H1 (cell line): ENCODE results near the gene DHRS1. TPM values are rescaled to one million over a fixed set of nuclear protein-coding genes. Genes with fewer than 3 reads are reported as not detected.

ENCODE experiments used
- ASH2L ChIP-seq: fragments of 200-600, 300-600 bp; sonication (generic); IDR thresholded peaks from one replicate; pipeline ENCODE4 v1.7.1; 2017; ENCODE audit warnings: low read length
- BCL11A ChIP-seq, 2 experiments: IDR thresholded peaks; one replicate each; pipeline ENCODE4 v1.6.1; 2011; ENCODE audit warnings: low read depth in 2 of 2, low read length in 2 of 2, mild to moderate bottlenecking in 2 of 2
- CHD7 ChIP-seq: fragments of 300-600 bp; sonication (generic); IDR thresholded peaks from 2 replicates; pipeline ENCODE4 v1.7.1; 2012; ENCODE audit warnings: low read length, moderate library complexity, mild to moderate bottlenecking, inconsistent platforms; ENCODE audit not compliant: insufficient replicate concordance
- KDM1A ChIP-seq: fragments of 200-600, 300-600 bp; sonication (generic); IDR thresholded peaks from 2 replicates; pipeline ENCODE4 v1.7.1; 2016; ENCODE audit warnings: mild to moderate bottlenecking, low read length, borderline replicate concordance
- KDM5A ChIP-seq: fragments of 200-600 bp; IDR thresholded peaks from 2 replicates; pipeline ENCODE4 v1.7.1; 2012; ENCODE audit warnings: mild to moderate bottlenecking, low read length, inconsistent platforms, mixed read lengths
- RAD21 ChIP-seq, 2 experiments: IDR thresholded peaks in 1 of 2; conservative IDR thresholded peaks in 1 of 2; 2 replicates each; pipeline ENCODE4 v1.6.1; 2011; ENCODE audit warnings: low read depth in 2 of 2, low read length in 2 of 2, improper control_type of control experiment in 1 of 2, inconsistent platforms in 1 of 2, mild to moderate bottlenecking in 1 of 2, moderate library complexity in 1 of 2
- SP4 ChIP-seq: IDR thresholded peaks from 2 replicates; pipeline ENCODE4 v1.6.1; 2012; ENCODE audit warnings: low read length, inconsistent platforms
- SRF ChIP-seq: IDR thresholded peaks from 2 replicates; pipeline ENCODE4 v1.6.1; 2011; ENCODE audit warnings: mild to moderate bottlenecking, low read depth, low read length, moderate library complexity
- SUZ12 ChIP-seq: fragments of 200-600 bp; sonication (generic); IDR thresholded peaks from 2 replicates; pipeline ENCODE4 v1.6.1; 2012; ENCODE audit warnings: mild to moderate bottlenecking, inconsistent platforms, low read length, moderate library complexity, mixed read lengths
- TAF1 ChIP-seq: IDR thresholded peaks from 2 replicates; pipeline ENCODE4 v1.6.1; 2011; ENCODE audit warnings: mild to moderate bottlenecking, low read depth, low read length
- TBP ChIP-seq: IDR thresholded peaks from 2 replicates; pipeline ENCODE4 v1.6.1; 2011; ENCODE audit warnings: low read depth, low read length, improper control_type of control experiment
- polyA plus RNA-seq, 7 experiments: library from polyadenylated mRNA; depleted of rRNA in 3 of 7; stranded (reverse) in 5 of 7; unstranded in 2 of 7; fragments of >200 nt in 5 of 7; fragments of 200-250 nt in 2 of 7; gene quantifications; 1 replicate in 5 of 7; 2 replicates in 1 of 7; 4 replicates in 1 of 7; pipeline versions ENCODE4 v1.2.1 to v1.2.3, GENCODE V29; 2011 to 2013; ENCODE audit warnings: missing spikeins in 2 of 7, mixed read lengths in 2 of 7
- total RNA-seq: library from RNA; stranded (reverse); fragmentation: NEBNext Ultra II Directional; extraction: Animal tissue kit (Norgen Biotek cat#: 25700); gene quantifications from 2 replicates; pipeline ENCODE4 v1.2.1, GENCODE V29; 2021

The DHRS1 gene
- total and polyA plus RNA-seq, 2 of the 8 experiments (the other 6 are each of a cell fraction or from before 2014, with no cell fraction given) = 8.8 to 31.7 TPM

DNA sequence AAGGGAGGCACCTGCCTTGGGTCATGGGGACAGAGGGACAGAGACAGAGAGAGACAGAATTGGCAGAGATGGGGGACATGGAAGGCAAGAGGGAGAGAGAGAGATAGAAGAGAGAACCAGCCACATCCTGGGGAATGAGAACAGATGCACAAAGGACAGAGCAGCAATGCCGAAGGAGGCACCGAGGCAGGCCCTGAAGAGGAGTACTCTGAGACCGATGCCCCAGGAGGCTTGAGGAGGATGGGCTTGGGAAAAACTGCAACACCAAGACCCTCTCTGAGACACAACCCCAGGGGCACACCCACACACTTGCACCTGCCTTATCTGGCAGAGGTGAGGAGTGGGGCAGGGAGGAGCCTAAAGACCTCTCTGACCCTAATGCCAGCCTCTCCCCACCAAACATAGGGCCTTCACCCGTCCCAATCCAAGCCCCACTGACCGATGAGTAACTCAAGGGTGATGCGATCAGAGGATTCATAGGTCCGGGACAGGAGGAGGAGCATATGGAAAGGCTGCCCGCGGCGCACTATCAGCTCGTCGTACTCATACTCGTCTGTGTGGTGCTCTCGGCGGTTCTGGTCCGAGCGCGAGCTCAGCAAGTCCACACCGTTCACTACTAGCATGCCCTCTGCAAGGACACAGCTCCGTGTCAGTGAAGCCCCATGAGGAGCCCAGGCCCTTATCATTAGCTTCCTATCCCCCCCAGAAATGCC, 38.2 kb downstream of the DHRS1 start (continued):
- no peak for TF ChIP-seq CHD7
- TF ChIP-seq TBP = no peak
- no peak for TF ChIP-seq RAD21 (IDR thresholded peaks at IDR 0.05 in 1 of 2, conservative IDR thresholded peaks at IDR 0.05 in 1 of 2; ENCODE audit: low read depth in 2 of 2, low read length in 2 of 2)
- TF ChIP-seq BCL11A (IDR thresholded peaks at IDR 0.05; ENCODE audit: low read depth in 2 of 2, low read length in 2 of 2) = no peak
- no peak for TF ChIP-seq TAF1
- TF ChIP-seq SUZ12 = no peak
- no peak for TF ChIP-seq KDM1A
- no peak for TF ChIP-seq KDM5A
- TF ChIP-seq SRF = no peak
- no peak for TF ChIP-seq ASH2L
- TF ChIP-seq SP4 = no peak
